WTC11 (cell line): ENCODE results near the gene SF3B2.

Experiments used
- CBFB ChIP-seq: sonication (generic); formaldehyde crosslinking; IDR thresholded peaks from 2 replicates; pipeline ENCODE4 v1.8.1; 2022; ENCODE audit warnings: mild to moderate bottlenecking, low read depth, missing genetic modification reagents
- CTCF ChIP-seq: fragments of 200-600 bp; IDR thresholded peaks from 2 replicates; pipeline ENCODE4 v1.8.0; 2022; ENCODE audit warnings: antibody characterized with exemption
- ELF4 ChIP-seq: sonication (generic); formaldehyde crosslinking; IDR thresholded peaks from 2 replicates; pipeline ENCODE4 v1.8.1; 2022; ENCODE audit warnings: low read depth, mild to moderate bottlenecking, moderate library complexity, missing genetic modification reagents
- HMGXB4 ChIP-seq: sonication (generic); formaldehyde crosslinking; IDR thresholded peaks from 2 replicates; pipeline ENCODE4 v1.8.1; 2023; ENCODE audit warnings: mild to moderate bottlenecking, moderate library complexity, missing genetic modification reagents
- NFYB ChIP-seq: sonication (generic); formaldehyde crosslinking; conservative IDR thresholded peaks from 2 replicates; pipeline ENCODE4 v1.8.0; 2022; ENCODE audit warnings: low read depth, missing genetic modification reagents
- SMAD3 ChIP-seq: sonication (generic); formaldehyde crosslinking; IDR thresholded peaks from 2 replicates; pipeline ENCODE4 v1.8.0; 2022; ENCODE audit warnings: missing genetic modification reagents, mild to moderate bottlenecking, borderline replicate concordance
- SP1 ChIP-seq: sonication (generic); formaldehyde crosslinking; conservative IDR thresholded peaks from 2 replicates; pipeline ENCODE4 v1.8.1; 2022; ENCODE audit warnings: missing genetic modification reagents
- TCF7 ChIP-seq: sonication (generic); formaldehyde crosslinking; IDR thresholded peaks from 2 replicates; pipeline ENCODE4 v1.8.0; 2022; ENCODE audit warnings: mild to moderate bottlenecking, low read depth, missing genetic modification reagents, moderate library complexity
- TEAD4 ChIP-seq: sonication (generic); formaldehyde crosslinking; IDR thresholded peaks from 2 replicates; pipeline ENCODE4 v1.8.0; 2022; ENCODE audit warnings: mild to moderate bottlenecking, missing genetic modification reagents
- ZBTB21 ChIP-seq: sonication (generic); formaldehyde crosslinking; IDR thresholded peaks from 2 replicates; pipeline ENCODE4 v1.8.1; 2023; ENCODE audit warnings: mild to moderate bottlenecking, missing genetic modification reagents, borderline replicate concordance
- ZNF219 ChIP-seq: sonication (generic); formaldehyde crosslinking; IDR thresholded peaks from 2 replicates; pipeline ENCODE4 v1.8.0; 2023; ENCODE audit warnings: missing genetic modification reagents, mild to moderate bottlenecking, borderline replicate concordance
- TF ChIP-seq, protein P1 (sequence below): sonication (generic); formaldehyde crosslinking; IDR thresholded peaks from 2 replicates; pipeline ENCODE4 v1.8.0; 2022; ENCODE audit warnings: mild to moderate bottlenecking, missing genetic modification reagents
- TF ChIP-seq, protein P2 (sequence below): sonication (generic); formaldehyde crosslinking; conservative IDR thresholded peaks from 2 replicates; pipeline ENCODE4 v1.8.1; 2022; ENCODE audit warnings: mild to moderate bottlenecking, missing genetic modification reagents

DNA sequence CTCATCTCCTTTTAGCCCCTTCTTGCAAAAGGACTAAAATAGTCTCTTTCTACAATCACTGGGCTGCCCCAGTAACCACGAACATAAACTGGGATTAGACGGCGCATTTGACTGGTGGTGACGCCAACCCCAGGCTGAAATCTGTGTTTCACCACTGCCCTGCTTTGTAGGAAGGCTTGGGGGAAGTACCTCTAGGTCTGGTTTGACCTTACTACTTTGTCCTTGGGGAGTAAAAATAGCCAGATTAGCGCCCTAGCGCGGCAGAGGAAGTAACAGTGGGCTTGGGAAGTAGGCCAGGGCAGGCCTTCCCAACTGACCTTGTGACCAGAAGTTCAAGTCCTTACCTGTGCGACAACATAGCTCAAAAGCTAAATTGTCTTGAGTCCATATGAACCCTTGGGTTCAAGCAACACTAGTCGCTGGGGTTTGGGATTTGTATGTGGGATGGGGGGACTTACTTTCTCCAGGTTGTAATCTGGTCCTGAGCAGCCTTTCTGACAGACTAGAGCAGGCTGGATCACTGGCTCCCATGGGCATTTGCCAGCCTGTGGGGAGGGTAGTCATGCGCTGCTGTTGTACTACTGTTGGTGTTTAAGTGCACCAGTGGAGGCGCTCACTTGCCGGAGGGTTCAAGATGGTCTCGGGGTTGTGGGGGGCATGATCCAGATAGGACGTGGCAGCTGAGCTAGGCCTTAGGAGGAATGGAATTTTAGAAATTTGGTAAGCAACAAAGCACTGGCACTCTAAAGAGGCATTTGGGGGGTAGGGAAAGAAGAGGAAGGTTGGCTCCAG lies 17.0 kb downstream of the SF3B2 start:
- TF ChIP-seq CTCF, result no peak
- no peak for TF ChIP-seq NFYB (CRISPR knock-in tag)
- TF ChIP-seq ZNF219 (CRISPR knock-in tag), result no peak
- TF ChIP-seq ELF4 (CRISPR knock-in tag), result no peak
- no peak for TF ChIP-seq TEAD4 (CRISPR knock-in tag)
- TF ChIP-seq, protein P1, sequence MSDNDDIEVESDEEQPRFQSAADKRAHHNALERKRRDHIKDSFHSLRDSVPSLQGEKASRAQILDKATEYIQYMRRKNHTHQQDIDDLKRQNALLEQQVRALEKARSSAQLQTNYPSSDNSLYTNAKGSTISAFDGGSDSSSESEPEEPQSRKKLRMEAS, result no peak
- TF ChIP-seq TCF7, result no peak
- TF ChIP-seq CBFB, result no peak
- TF ChIP-seq SMAD3 (CRISPR knock-in tag), result no peak
- no peak for TF ChIP-seq HMGXB4 (CRISPR knock-in tag)
- no peak for TF ChIP-seq ZBTB21 (CRISPR knock-in tag)
- TF ChIP-seq, protein P2, sequence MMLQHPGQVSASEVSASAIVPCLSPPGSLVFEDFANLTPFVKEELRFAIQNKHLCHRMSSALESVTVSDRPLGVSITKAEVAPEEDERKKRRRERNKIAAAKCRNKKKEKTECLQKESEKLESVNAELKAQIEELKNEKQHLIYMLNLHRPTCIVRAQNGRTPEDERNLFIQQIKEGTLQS (CRISPR knock-in tag), result no peak
- no peak for TF ChIP-seq SP1 (CRISPR knock-in tag)
